Measurements from ENCODE around the gene NDFIP1.

Gene NDFIP1

DNA sequence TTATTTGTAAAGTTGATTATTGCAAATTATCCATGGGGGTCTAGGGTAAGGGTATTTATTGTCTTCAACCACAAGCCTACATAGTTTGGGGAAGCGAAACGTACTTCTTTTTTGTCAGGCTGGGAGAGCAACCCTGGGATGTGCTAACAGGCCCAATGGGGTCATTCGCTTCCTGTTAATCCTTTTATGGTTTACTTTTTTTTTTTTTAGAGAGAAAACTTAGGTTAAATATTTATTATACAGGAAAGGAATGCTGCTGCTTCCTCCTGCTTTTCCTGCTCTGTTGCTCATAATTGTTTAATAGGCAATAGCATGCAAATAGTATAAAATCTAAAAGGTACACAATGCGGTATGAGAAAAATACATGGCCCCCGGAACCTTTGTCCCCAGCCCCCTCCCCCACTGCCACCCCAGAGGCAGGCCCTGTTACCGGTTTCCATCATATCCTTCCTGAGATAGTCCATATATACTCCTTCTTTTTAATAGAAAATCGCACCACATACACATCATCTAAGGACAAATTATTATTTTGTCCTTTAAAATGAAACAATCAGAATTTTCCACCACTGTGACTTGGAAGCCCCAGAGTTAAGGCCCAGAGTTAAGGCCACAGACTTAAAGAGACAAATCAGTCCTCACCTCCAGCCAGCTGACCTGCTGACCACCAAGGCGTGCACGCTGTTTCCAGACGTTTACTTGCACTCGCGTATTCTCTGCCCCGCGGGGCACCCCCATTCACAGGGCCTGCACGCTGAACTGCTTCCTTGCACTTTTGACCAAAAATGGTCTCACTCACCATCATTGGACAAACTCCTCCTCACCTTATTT lies 83.9 kb downstream of the NDFIP1 start:
- no peak for DNase-seq

DNA sequence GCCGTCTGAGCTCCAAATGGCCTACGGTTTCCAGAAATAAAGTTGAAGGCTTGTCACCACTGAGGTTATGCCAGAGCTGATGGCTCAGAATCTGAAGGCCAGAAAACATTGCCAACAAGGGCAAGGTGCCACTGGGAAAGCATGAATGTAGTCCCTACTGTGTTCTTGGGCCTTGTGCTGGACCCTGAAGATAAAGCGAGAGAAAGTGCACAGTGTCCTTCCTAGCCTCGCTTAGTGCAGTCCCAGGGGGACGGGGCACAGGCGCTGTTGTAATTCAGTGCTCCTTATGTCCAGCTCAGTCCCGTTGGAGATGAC lies 84.5 kb downstream of the NDFIP1 start:
- no peak for DNase-seq

DNA sequence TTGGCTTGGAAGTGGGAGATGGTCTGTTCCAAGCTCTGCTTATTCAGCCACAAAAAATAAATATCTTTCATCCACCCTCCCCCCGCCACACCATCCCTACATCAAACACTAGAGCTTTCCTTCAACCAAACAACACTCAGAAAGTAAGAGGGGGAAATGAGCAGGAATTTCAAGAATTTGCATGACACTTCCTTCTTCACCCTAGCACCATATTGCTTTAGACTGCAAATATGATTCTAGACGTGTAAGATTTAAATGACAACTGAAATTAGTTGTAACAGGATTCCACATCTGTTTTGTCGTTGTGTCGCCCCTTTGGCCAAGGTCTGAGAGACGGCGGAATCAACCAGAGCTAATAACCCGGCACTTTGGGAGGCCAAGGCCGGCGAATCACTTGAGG lies 88.5 kb downstream of the NDFIP1 start:
- DNase-seq = no peak

GRCh38 chr5:142197781-142198180 lies 89.2 kb downstream of the NDFIP1 start:
- no peak for DNase-seq

GRCh38 chr5:142199388-142199787 lies 90.8 kb downstream of the NDFIP1 start:
- DNase-seq = no peak

- DNase-seq = no peak
These were observed 91.8 kb downstream of the NDFIP1 start for GRCh38 chr5:142200387-142200786.

DNA sequence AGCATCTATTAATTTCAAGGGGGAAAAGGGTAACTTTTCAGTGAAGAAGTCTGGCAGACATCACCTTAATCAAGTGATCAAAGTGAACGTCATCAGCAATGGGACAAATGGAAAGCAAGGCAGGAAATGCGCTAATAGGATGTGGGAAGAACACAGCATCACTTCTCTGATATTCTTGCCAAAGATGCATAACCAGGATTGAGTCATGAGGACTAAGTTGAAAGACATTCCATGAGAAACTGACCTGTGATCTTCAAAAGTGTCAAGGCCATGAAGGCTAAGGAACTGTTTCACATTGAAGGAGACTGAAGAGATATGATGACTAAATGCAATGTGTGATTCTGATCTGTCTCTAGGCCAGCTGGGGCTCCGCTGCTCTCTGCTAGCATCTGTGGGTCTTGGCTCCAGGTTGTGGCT lies 92.9 kb downstream of the NDFIP1 start:
- no peak for DNase-seq

DNA sequence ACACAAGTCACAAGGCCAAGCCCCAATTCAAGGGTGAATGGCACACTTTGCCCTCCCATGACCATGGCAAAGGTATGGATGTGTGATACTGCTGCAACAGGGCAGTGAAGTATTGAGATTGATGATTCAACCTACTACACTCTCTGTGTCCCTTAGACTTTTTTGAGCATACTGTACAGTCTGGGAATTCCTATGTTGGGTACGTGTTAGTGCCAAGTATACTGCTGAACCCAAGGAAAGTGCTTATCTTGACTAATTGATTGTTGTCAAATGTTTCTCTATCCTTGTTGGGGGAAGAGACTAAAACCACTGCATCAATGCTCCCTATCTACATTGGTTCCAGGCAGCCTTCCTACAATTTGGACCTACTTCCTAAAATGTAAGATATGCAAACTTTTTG lies 93.7 kb downstream of the NDFIP1 start:
- DNase-seq = no peak
